Osteocyte (in vitro differentiated cells): ENCODE measurements around the gene ZNF69. TPM values are rescaled to one million over a fixed set of nuclear protein-coding genes. Genes with fewer than 3 reads are reported as not detected.
"Not testable (repeated sequence)": the region's sequence is repeated elsewhere in the genome, so short reads cannot be mapped to it uniquely, and the experiment has no call there.

Experiments used
- DNase-seq: peaks from one replicate; pipeline ENCODE4 v3.0.0; 2021; ENCODE audit warnings: mixed read lengths; ENCODE audit not compliant: unreplicated experiment; ENCODE audit errors: extremely low spot score
- H3K27ac Mint-ChIP-seq: one replicate; pipeline ENCODE4 v1.8.0; 2021; ENCODE audit warnings: mild to moderate bottlenecking, mixed read lengths; ENCODE audit not compliant: unreplicated experiment
- H3K27me3 Mint-ChIP-seq: one replicate; pipeline ENCODE4 v1.8.0; 2021; ENCODE audit warnings: mixed read lengths; ENCODE audit not compliant: unreplicated experiment
- H3K36me3 Mint-ChIP-seq: one replicate; pipeline ENCODE4 v1.8.0; 2021; ENCODE audit warnings: mixed read lengths; ENCODE audit not compliant: unreplicated experiment
- H3K4me1 Mint-ChIP-seq: one replicate; pipeline ENCODE4 v1.8.0; 2021; ENCODE audit warnings: mixed read lengths; ENCODE audit not compliant: unreplicated experiment
- H3K4me3 Mint-ChIP-seq: one replicate; pipeline ENCODE4 v1.8.0; 2021; ENCODE audit warnings: mild to moderate bottlenecking, moderate library complexity, mixed read lengths; ENCODE audit not compliant: unreplicated experiment
- H3K9me3 Mint-ChIP-seq: one replicate; pipeline ENCODE4 v1.8.0; 2021; ENCODE audit warnings: mixed read lengths; ENCODE audit not compliant: unreplicated experiment
- total RNA-seq: library from RNA; stranded (reverse); gene quantifications from 2 replicates; pipeline ENCODE4 v1.2.1, GENCODE V29; 2021
- TF ChIP-seq, protein P1 (sequence below): fragments of 200-600 bp; sonication (generic); IDR thresholded peaks from 2 replicates; pipeline ENCODE4 v1.5.0; 2021; ENCODE audit warnings: antibody characterized with exemption, mild to moderate bottlenecking, moderate library complexity

The ZNF69 gene
- total RNA-seq, 1 donor from 2014 or later = 11.9 TPM

DNA sequence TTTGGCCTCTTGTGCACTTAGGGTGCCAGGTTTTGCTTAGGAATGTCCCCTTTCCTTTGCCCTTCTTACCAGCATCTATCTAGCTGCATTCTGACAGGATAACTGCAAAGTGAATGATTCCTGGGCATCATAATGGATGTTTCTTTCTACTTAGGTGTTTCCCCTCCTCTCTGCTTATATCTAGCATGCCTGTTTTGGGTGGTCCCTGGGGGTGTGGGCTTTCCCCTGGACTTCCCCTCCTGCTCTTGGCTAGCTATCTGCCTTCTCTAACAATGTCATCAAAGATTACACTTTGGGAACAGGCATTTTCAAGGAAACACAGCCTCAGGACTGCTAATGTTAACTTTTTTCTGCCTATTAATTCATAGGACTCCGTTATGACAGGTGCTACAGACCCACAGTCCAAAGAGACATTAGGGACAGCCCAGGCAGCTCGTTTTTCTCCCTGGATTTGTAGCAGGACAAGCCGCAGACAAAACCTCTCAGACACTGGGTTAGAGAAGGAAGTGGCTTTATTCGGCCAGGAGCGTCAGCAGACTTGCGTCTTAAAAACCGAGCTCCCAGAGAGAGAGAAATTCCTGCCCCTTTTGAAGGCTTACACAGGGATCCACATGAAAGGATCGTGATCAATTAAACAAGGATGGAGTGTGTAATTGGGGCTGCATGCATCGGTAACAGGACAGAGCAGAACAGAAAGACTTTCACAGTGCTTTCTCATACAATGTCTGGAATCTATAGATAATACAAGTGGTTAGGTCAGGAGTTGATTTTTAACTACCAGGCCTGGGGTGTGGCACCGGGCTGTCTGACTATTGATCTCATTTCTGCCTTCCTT is 54.6 kb downstream of the ZNF69 start:
- H3K27ac Mint-ChIP-seq = no peak overlapping the region
- H3K9me3 Mint-ChIP-seq = peaks cover 32% of the 10 kb centered on the region
- H3K4me3 Mint-ChIP-seq = no peak overlapping the region
- H3K4me1 Mint-ChIP-seq = no peaks in the 10 kb centered on the region
- peaks cover 66% of the 10 kb centered on the region for H3K36me3 Mint-ChIP-seq
- no peak for DNase-seq
- TF ChIP-seq, protein P1, sequence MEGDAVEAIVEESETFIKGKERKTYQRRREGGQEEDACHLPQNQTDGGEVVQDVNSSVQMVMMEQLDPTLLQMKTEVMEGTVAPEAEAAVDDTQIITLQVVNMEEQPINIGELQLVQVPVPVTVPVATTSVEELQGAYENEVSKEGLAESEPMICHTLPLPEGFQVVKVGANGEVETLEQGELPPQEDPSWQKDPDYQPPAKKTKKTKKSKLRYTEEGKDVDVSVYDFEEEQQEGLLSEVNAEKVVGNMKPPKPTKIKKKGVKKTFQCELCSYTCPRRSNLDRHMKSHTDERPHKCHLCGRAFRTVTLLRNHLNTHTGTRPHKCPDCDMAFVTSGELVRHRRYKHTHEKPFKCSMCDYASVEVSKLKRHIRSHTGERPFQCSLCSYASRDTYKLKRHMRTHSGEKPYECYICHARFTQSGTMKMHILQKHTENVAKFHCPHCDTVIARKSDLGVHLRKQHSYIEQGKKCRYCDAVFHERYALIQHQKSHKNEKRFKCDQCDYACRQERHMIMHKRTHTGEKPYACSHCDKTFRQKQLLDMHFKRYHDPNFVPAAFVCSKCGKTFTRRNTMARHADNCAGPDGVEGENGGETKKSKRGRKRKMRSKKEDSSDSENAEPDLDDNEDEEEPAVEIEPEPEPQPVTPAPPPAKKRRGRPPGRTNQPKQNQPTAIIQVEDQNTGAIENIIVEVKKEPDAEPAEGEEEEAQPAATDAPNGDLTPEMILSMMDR = no peak
- H3K27me3 Mint-ChIP-seq = no peaks in the 10 kb centered on the region

DNA sequence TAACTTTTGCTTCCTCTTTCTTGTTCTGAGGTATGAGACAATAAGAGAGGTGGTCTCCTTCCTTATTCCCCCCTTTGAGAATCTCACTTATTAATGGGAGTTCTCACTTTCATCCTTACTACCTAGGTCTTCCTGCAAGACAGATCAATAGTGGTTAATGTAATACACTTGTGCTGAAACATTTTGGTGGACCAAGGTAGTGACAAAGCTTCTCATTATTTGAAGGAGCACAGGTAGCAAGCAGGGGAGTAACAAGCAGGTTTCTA is 55.2 kb downstream of the ZNF69 start:
- no peaks in the 10 kb centered on the region for H3K27me3 Mint-ChIP-seq
- H3K36me3 Mint-ChIP-seq = peaks cover 70% of the 10 kb centered on the region
- peaks cover 36% of the 10 kb centered on the region for H3K9me3 Mint-ChIP-seq
- TF ChIP-seq, protein P1 = no peak
- no peaks in the 10 kb centered on the region for H3K4me1 Mint-ChIP-seq
- DNase-seq = no peak
- H3K4me3 Mint-ChIP-seq = no peak overlapping the region
- H3K27ac Mint-ChIP-seq = no peak overlapping the region

DNA sequence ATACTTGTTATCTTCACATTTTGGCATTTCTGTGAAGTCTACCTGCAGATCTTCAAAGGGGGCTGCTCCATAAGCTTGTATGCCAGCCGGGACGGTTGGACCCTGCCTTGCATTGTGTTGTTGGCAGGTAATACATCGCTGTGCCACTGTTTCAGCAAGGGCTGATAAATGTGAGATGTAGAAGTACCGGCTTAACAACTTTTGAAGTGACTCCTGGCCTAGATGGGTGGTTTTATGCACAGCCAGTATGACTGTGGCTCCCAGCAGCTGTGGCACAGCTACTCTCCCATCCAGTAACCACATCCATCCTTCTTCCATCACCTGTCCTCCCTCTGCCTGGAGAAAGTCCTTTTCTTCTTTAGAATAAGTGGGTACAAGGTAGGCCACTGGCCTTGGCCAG is 57.1 kb downstream of the ZNF69 start:
- Mint-ChIP-seq H3K27ac (no peak overlapping the region), H3K27me3 (no peaks in the 10 kb centered on the region), H3K4me3 (no peak overlapping the region), H3K9me3 (peaks cover 53% of the 10 kb centered on the region), H3K4me1 (no peaks in the 10 kb centered on the region), H3K36me3 (peaks cover 78% of the 10 kb centered on the region)
- DNase-seq = no peak
- TF ChIP-seq, protein P1 = no peak

DNA sequence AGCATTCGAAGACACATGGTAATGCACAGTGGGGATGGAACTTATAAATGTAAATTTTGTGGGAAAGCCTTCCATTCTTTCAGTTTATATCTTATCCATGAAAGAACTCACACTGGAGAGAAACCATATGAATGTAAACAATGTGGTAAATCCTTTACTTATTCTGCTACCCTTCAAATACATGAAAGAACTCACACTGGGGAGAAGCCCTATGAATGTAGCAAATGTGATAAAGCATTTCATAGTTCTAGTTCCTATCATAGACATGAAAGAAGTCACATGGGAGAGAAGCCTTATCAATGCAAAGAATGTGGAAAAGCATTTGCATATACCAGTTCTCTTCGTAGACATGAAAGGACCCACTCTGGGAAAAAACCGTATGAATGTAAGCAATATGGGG is 61.1 kb downstream of the ZNF69 start:
- TF ChIP-seq, protein P1 = no peak
- no peak overlapping the region for H3K27ac Mint-ChIP-seq

DNA sequence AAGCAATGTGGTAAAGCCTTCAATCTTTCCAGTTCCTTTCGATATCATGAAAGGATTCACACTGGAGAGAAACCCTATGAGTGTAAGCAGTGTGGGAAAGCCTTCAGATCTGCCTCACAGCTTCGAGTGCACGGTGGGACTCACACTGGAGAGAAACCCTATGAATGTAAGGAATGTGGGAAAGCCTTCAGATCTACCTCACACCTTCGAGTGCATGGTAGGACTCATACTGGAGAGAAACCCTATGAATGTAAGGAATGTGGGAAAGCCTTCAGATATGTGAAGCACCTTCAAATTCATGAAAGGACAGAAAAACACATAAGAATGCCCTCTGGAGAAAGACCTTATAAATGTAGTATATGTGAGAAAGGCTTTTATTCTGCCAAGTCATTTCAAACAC is 61.6 kb downstream of the ZNF69 start:
- no peaks in the 10 kb centered on the region for H3K27me3 Mint-ChIP-seq
- no peaks in the 10 kb centered on the region for H3K4me1 Mint-ChIP-seq
- H3K9me3 Mint-ChIP-seq = peaks cover 40% of the 10 kb centered on the region
- H3K27ac Mint-ChIP-seq = no peak overlapping the region
- peaks cover 77% of the 10 kb centered on the region for H3K36me3 Mint-ChIP-seq
- DNase-seq = no peak
- TF ChIP-seq, protein P1 = no peak
- no peak overlapping the region for H3K4me3 Mint-ChIP-seq

More for the DNA sequence above, 61.1 kb downstream of the ZNF69 start:
- Mint-ChIP-seq H3K4me1 (no peaks in the 10 kb centered on the region), H3K27me3 (no peaks in the 10 kb centered on the region), H3K9me3 (peaks cover 46% of the 10 kb centered on the region), H3K4me3 (no peak overlapping the region), H3K36me3 (peaks cover 78% of the 10 kb centered on the region)
- no peak for DNase-seq

DNA sequence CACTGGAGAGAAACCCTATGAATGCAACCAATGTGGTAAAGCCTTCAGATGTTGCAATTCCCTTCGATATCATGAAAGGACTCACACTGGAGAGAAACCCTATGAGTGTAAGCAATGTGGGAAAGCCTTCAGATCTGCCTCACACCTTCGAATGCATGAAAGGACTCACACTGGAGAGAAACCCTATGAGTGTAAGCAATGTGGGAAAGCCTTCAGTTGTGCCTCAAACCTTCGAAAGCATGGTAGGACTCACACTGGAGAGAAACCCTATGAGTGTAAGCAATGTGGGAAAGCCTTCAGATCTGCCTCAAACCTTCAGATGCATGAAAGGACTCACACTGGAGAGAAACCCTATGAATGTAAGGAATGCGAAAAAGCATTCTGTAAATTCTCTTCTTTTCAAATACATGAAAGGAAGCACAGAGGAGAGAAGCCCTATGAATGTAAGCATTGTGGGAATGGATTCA is 62.1 kb downstream of the ZNF69 start:
- Mint-ChIP-seq H3K36me3 (peaks cover 75% of the 10 kb centered on the region), H3K9me3 (peaks cover 38% of the 10 kb centered on the region)
- H3K4me1 Mint-ChIP-seq, H3K4me3 Mint-ChIP-seq, H3K27ac Mint-ChIP-seq, H3K27me3 Mint-ChIP-seq, DNase-seq: not testable (repeated sequence)
